Stimulated activated CD4-positive, alpha-beta T cell treated with anti-CD3 and anti-CD28 coated beads, Interleukin-12 subunit alpha, Interleukin-12 subunit beta, amount 100 ng/mL, for 4 hours (primary cell): ENCODE data around the gene GPR32.
"Not testable (repeated sequence)": the region's sequence is repeated elsewhere in the genome, so short reads cannot be mapped to it uniquely, and the experiment has no call there.

Experiments used
- DNase-seq: peaks from one replicate; pipeline ENCODE4 v3.0.0-alpha.2; 2020

GPR32 gene

GRCh38 chr19:50750010-50750409, 20.3 kb upstream of the GPR32 start:
- DNase-seq = no peak

GRCh38 chr19:50753879-50754278, 16.4 kb upstream of the GPR32 start:
- DNase-seq = no peak

- not testable (repeated sequence) for DNase-seq
Observed at GRCh38 chr19:50756244-50756643, 14.0 kb upstream of the GPR32 start.

GRCh38 chr19:50757624-50758023, 12.6 kb upstream of the GPR32 start:
- DNase-seq = not testable (repeated sequence)

GRCh38 chr19:50759076-50759475, 11.2 kb upstream of the GPR32 start:
- not testable (repeated sequence) for DNase-seq

- no peak for DNase-seq
Observed at GRCh38 chr19:50759886-50760285, 10.4 kb upstream of the GPR32 start.

GRCh38 chr19:50761501-50761900, 8.8 kb upstream of the GPR32 start:
- not testable (repeated sequence) for DNase-seq

GRCh38 chr19:50763521-50763920, 6.7 kb upstream of the GPR32 start:
- not testable (repeated sequence) for DNase-seq

GRCh38 chr19:50764409-50764808, 5.9 kb upstream of the GPR32 start:
- no peak for DNase-seq

- DNase-seq = not testable (repeated sequence)
Observed at GRCh38 chr19:50766746-50767145, 3.5 kb upstream of the GPR32 start.

- DNase-seq = not testable (repeated sequence)
Observed at GRCh38 chr19:50767263-50767662, 3.0 kb upstream of the GPR32 start.

GRCh38 chr19:50768277-50768676, 2.0 kb upstream of the GPR32 start:
- DNase-seq = no peak

- no peak for DNase-seq
Observed at GRCh38 chr19:50770888-50771287, 624 bp downstream of the GPR32 start.

- no peak for DNase-seq
Observed at GRCh38 chr19:50772476-50772875, 2.2 kb downstream of the GPR32 start.

GRCh38 chr19:50772912-50773311, 2.6 kb downstream of the GPR32 start:
- not testable (repeated sequence) for DNase-seq

- not testable (repeated sequence) for DNase-seq
Observed at GRCh38 chr19:50773454-50773853, 3.2 kb downstream of the GPR32 start.

- no peak for DNase-seq
Observed at GRCh38 chr19:50776131-50776530, 5.9 kb downstream of the GPR32 start.

- DNase-seq = no peak
Observed at GRCh38 chr19:50777261-50777660, 7.0 kb downstream of the GPR32 start.

GRCh38 chr19:50777830-50778303, 7.6 kb downstream of the GPR32 start:
- DNase-seq = no peak

- no peak for DNase-seq
Observed at GRCh38 chr19:50778906-50779430, 8.7 kb downstream of the GPR32 start.

- no peak for DNase-seq
Observed at GRCh38 chr19:50779504-50780457, 9.5 kb downstream of the GPR32 start.

GRCh38 chr19:50780753-50781435, 10.6 kb downstream of the GPR32 start:
- no peak for DNase-seq

GRCh38 chr19:50783848-50784152, 13.5 kb downstream of the GPR32 start:
- not testable (repeated sequence) for DNase-seq

- no peak for DNase-seq
Observed at GRCh38 chr19:50784710-50785109, 14.4 kb downstream of the GPR32 start.
